ENCODE results near the gene PRKN.

GRCh38 chr6:161696801-161697200, 1030.8 kb downstream of the PRKN start:
- TF ChIP-seq, protein P1, sequence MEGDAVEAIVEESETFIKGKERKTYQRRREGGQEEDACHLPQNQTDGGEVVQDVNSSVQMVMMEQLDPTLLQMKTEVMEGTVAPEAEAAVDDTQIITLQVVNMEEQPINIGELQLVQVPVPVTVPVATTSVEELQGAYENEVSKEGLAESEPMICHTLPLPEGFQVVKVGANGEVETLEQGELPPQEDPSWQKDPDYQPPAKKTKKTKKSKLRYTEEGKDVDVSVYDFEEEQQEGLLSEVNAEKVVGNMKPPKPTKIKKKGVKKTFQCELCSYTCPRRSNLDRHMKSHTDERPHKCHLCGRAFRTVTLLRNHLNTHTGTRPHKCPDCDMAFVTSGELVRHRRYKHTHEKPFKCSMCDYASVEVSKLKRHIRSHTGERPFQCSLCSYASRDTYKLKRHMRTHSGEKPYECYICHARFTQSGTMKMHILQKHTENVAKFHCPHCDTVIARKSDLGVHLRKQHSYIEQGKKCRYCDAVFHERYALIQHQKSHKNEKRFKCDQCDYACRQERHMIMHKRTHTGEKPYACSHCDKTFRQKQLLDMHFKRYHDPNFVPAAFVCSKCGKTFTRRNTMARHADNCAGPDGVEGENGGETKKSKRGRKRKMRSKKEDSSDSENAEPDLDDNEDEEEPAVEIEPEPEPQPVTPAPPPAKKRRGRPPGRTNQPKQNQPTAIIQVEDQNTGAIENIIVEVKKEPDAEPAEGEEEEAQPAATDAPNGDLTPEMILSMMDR (conservative IDR thresholded peaks at IDR 0.05; ENCODE audit: low read depth, low read length): no peak
- no peak for TF ChIP-seq EZH2 (IDR thresholded peaks at IDR 0.05; ENCODE audit: borderline replicate concordance, low read depth, low read length, poor library complexity, severe bottlenecking)

Data from A673 (cell line).